RWPE2 (cell line): ENCODE data around the gene NR4A2.

Experiments used
- ATAC-seq: fragments of 200-7000 bp; cut with Tn5 transposase; 3 replicates; pipeline ENCODE4 v1.9.1; 2021; ENCODE audit warnings: low read depth
- DNase-seq: peaks from one replicate; pipeline ENCODE4 v3.0.0-alpha.2; 2020; ENCODE audit warnings: low spot score
- H3K27ac ChIP-seq: fragments of 450-650 bp; 2 replicates; pipeline ENCODE4 v1.5.1; 2017; ENCODE audit warnings: mild to moderate bottlenecking; ENCODE audit not compliant: poor library complexity, severe bottlenecking
- H3K27me3 ChIP-seq: fragments of 250-450 bp; sonication (Bioruptor Pico); 2 replicates; pipeline ENCODE4 v1.5.1; 2021; ENCODE audit warnings: mild to moderate bottlenecking, moderate library complexity; ENCODE audit not compliant: insufficient read depth, poor library complexity, severe bottlenecking
- H3K36me3 ChIP-seq: fragments of 250-450 bp; sonication (Bioruptor Pico); 2 replicates; pipeline ENCODE4 v1.5.1; 2020; ENCODE audit warnings: low read depth, mild to moderate bottlenecking, moderate library complexity
- H3K4me1 ChIP-seq: fragments of 250-450 bp; sonication (Bioruptor Pico); 2 replicates; pipeline ENCODE4 v1.5.1; 2021; ENCODE audit warnings: mild to moderate bottlenecking, moderate library complexity; ENCODE audit not compliant: insufficient read depth, poor library complexity, severe bottlenecking
- H3K4me3 ChIP-seq: fragments of 250-450 bp; sonication (Bioruptor Pico); 2 replicates; pipeline ENCODE4 v1.5.1; 2021; ENCODE audit warnings: mild to moderate bottlenecking, moderate library complexity; ENCODE audit not compliant: severe bottlenecking
- H3K9me3 ChIP-seq: fragments of 250-450 bp; sonication (Bioruptor Pico); 2 replicates; pipeline ENCODE4 v1.5.1; 2021; ENCODE audit warnings: mild to moderate bottlenecking, moderate library complexity; ENCODE audit not compliant: severe bottlenecking
- TF ChIP-seq, protein P1 (sequence below): fragments of 450-650 bp; IDR thresholded peaks from one replicate; pipeline ENCODE4 v1.5.1; 2017; ENCODE audit warnings: mild to moderate bottlenecking, moderate library complexity; ENCODE audit not compliant: poor library complexity, severe bottlenecking

The NR4A2 gene

DNA sequence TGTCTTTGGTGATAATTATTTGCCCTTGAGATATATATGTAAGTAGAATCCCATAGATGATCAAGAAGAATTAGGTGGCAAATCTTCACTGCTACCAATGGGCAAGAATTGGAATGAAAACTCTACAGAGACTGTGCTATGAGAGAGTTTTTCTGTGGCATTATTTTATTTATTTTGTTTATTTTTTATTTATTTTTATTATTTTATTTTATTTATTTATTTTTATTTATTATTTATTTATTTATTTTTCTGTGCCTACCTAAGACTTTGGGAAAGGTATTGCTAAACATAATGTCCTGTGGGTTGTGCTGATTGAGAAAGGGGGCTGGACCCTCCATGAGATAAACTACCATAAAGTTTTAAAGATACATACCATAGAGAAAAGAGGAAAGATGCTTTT, 16.6 kb upstream of the NR4A2 start:
- DNase-seq, result no peak
- Histone ChIP-seq H3K4me3 (no peak overlapping the region), H3K36me3 (no peaks in the 10 kb centered on the region), H3K4me1 (no peaks in the 10 kb centered on the region), H3K27me3 (no peaks in the 10 kb centered on the region), H3K9me3 (no peaks in the 10 kb centered on the region), H3K27ac (no peak overlapping the region)
- no peak for ATAC-seq
- TF ChIP-seq, protein P1, sequence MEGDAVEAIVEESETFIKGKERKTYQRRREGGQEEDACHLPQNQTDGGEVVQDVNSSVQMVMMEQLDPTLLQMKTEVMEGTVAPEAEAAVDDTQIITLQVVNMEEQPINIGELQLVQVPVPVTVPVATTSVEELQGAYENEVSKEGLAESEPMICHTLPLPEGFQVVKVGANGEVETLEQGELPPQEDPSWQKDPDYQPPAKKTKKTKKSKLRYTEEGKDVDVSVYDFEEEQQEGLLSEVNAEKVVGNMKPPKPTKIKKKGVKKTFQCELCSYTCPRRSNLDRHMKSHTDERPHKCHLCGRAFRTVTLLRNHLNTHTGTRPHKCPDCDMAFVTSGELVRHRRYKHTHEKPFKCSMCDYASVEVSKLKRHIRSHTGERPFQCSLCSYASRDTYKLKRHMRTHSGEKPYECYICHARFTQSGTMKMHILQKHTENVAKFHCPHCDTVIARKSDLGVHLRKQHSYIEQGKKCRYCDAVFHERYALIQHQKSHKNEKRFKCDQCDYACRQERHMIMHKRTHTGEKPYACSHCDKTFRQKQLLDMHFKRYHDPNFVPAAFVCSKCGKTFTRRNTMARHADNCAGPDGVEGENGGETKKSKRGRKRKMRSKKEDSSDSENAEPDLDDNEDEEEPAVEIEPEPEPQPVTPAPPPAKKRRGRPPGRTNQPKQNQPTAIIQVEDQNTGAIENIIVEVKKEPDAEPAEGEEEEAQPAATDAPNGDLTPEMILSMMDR, result no peak

DNA sequence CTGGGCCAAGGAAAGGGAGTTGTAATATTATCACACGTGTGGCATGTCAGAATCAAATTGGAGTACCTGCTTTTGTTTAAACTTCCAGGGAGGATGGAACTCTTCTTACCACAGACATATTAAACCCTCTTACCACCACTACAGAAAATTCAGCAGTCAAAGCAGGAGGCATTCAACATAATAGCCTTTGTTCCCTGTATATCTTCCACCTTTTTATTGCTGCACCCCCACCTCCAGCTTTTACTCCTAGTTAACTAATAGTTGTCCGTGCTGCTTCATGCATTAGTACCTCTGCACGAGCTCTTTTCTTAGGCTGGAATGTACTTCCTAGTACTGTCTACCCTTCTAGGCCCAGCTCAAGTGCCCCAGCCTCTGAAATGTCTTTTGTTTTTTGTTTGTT, 14.9 kb upstream of the NR4A2 start:
- Histone ChIP-seq H3K36me3 (no peaks in the 10 kb centered on the region), H3K4me1 (no peaks in the 10 kb centered on the region), H3K9me3 (no peaks in the 10 kb centered on the region), H3K4me3 (no peak overlapping the region), H3K27ac (no peak overlapping the region), H3K27me3 (no peaks in the 10 kb centered on the region)
- TF ChIP-seq, protein P1, result no peak
- DNase-seq (no peak), ATAC-seq (no peak)

DNA sequence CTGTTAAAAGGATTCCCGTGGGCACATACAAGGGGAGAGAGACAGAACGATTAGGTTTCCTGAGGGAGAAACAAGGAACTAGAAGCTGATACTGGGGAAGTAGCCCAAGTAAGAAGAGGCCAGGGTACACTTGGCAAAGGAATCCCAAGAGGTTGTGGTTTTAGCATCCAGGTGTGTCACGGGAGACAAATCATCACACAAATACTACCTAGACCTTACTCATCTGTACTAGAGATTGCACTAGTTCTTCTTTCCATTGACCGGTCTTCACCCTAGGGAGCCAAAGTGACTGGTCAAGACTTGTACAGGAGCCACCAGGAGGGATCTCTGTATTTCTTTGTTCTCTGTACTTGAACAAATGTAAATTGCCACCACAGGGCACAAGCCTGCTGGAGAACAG, 14.2 kb upstream of the NR4A2 start:
- no peak for ATAC-seq
- TF ChIP-seq, protein P1, result no peak
- H3K27me3 ChIP-seq, result no peaks in the 10 kb centered on the region

DNA sequence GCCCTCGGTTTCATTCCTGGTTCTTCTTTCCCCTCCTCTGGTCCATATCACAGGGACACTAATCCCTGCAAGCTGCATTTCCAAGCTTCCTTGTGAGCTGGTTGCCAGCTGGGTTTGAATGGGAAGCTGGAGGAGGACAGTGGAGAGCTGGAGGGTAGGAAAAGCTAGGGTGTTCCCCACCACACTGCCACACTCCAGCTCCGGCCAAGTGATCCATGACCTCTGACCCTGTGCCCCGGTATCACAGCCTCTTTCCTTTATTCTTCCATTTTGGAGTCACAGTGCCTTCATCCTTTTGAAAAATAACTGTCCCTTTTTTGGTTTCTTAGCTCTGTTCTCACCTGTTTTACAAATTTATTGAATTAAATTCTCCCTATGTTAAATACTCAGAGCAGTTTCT, 13.1 kb upstream of the NR4A2 start:
- Histone ChIP-seq H3K27me3 (no peaks in the 10 kb centered on the region), H3K4me3 (no peak overlapping the region), H3K27ac (no peak overlapping the region), H3K4me1 (peaks cover 3% of the 10 kb centered on the region), H3K36me3 (no peaks in the 10 kb centered on the region), H3K9me3 (no peaks in the 10 kb centered on the region)
- TF ChIP-seq, protein P1, result no peak
- DNase-seq (no peak), ATAC-seq (no peak)

More for the DNA sequence above, 14.2 kb upstream of the NR4A2 start:
- no peaks in the 10 kb centered on the region for H3K4me1 ChIP-seq
- no peak overlapping the region for H3K4me3 ChIP-seq
- H3K36me3 ChIP-seq, result no peaks in the 10 kb centered on the region
- H3K9me3 ChIP-seq, result no peaks in the 10 kb centered on the region
- no peak for DNase-seq
- H3K27ac ChIP-seq, result no peak overlapping the region

DNA sequence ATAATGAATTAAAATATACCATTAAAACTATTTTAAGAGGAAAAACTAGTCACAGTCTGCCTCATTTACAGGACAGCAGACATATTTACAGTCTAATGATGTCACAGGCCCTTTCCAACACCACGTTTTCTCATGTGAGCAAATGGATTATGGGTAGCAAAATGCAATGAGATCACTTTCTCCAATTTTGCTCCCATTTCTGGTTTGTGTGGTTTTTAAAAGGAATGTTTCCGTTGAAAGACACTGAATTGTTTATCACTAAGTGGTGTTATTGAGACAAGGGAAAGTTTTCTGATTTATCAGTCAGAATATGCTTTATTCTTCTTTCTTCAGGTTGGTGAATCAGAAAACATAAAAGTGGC, 11.4 kb upstream of the NR4A2 start:
- Histone ChIP-seq H3K9me3 (no peaks in the 10 kb centered on the region), H3K27ac (no peak overlapping the region), H3K27me3 (no peaks in the 10 kb centered on the region), H3K36me3 (no peaks in the 10 kb centered on the region), H3K4me1 (peaks cover 14% of the 10 kb centered on the region), H3K4me3 (no peak overlapping the region)
- TF ChIP-seq, protein P1, result no peak
- ATAC-seq, result no peak
- no peak for DNase-seq
